Measurements from ENCODE around the gene ME2.

Gene ME2

DNA sequence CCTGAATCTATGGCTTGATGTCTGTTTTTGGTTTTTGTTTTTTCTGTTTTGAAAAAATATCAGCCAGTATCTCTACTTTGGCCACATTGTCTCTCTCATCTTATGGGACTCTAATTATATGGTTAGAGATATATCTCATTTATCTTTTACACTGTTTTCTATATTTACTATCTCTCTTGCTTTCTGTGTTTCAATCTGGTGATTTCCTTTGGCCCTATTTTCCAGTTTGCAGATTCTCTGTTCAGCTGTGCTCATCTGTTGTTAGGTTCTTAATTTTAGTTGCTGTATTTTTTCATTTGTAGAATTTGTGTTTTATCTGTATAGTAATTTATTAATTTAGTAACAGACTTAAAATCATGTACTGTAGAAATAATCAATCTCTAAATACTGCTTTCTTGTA, 47.6 kb downstream of the ME2 start:
- H3K4me1 ChIP-seq: no peaks in the 10 kb centered on the region
- H3K36me3 ChIP-seq: peaks cover 35 to 61% (median 52%) of the 10 kb centered on the region in 3 donors
- no peaks in the 10 kb centered on the region for H3K27me3 ChIP-seq
- DNase-seq: no peak
- H3K27ac ChIP-seq: no peak overlapping the region
- TF ChIP-seq, protein P1, sequence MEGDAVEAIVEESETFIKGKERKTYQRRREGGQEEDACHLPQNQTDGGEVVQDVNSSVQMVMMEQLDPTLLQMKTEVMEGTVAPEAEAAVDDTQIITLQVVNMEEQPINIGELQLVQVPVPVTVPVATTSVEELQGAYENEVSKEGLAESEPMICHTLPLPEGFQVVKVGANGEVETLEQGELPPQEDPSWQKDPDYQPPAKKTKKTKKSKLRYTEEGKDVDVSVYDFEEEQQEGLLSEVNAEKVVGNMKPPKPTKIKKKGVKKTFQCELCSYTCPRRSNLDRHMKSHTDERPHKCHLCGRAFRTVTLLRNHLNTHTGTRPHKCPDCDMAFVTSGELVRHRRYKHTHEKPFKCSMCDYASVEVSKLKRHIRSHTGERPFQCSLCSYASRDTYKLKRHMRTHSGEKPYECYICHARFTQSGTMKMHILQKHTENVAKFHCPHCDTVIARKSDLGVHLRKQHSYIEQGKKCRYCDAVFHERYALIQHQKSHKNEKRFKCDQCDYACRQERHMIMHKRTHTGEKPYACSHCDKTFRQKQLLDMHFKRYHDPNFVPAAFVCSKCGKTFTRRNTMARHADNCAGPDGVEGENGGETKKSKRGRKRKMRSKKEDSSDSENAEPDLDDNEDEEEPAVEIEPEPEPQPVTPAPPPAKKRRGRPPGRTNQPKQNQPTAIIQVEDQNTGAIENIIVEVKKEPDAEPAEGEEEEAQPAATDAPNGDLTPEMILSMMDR (IDR thresholded peaks at IDR 0.05): no peak
- no peak overlapping the region for H3K4me3 ChIP-seq
- no peaks in the 10 kb centered on the region for H3K9me3 ChIP-seq
- intact Hi-C loops (cut with DNase I; ENCODE audit: low total_unique reads): no loop called here

DNA sequence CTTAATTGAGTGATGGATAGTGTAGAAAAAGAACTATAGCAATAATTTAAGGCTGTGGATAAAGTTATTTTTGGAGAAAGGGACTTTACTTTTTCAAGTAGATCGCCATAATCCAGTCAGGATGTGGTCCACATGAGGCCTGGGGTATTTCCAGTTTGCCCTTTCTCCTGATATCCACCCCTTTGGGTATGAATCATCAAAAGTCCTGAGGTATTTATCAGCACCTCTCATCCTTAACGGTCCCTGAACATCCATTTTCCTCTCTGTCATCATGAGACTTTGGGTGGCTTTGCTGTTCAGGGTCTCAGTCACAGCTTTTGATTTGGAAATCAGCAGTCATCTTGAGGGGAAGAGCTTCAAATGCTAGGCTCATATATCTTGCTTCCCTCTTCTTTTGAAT, 49.6 kb downstream of the ME2 start:
- H3K27me3 ChIP-seq: no peaks in the 10 kb centered on the region
- intact Hi-C loops (cut with DNase I; ENCODE audit: low total_unique reads): no loop called here
- no peak overlapping the region for H3K4me3 ChIP-seq
- no peaks in the 10 kb centered on the region for H3K9me3 ChIP-seq
- H3K4me1 ChIP-seq: no peaks in the 10 kb centered on the region
- TF ChIP-seq, protein P1 (IDR thresholded peaks at IDR 0.05): no peak
- H3K27ac ChIP-seq: no peak overlapping the region
- no peak for DNase-seq
- peaks cover 32 to 55% (median 44%) of the 10 kb centered on the region in 3 donors for H3K36me3 ChIP-seq

DNA sequence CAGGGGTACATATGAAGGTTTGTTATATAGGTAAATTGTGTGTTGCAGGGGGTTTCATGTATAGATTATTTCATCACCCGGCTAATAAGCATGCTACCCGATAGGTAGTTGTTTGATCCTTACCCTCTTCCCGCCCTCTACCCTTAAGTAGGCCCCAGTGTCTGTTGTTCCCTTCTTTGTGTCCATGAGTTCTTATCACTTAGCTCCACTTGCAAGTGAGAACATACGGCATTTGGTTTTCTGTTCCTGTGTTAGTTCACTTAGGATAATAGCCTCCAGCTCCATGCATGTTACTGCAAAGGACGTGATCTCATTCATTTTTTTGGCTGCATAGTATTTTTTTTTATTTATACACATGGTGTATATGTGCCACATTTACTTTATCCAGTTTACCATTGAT, 54.8 kb downstream of the ME2 start:
- no peak overlapping the region for H3K27ac ChIP-seq
- intact Hi-C loops (cut with DNase I; ENCODE audit: low total_unique reads): no loop called here
- TF ChIP-seq, protein P1 (IDR thresholded peaks at IDR 0.05): no peak
- H3K4me1 ChIP-seq: no peaks in the 10 kb centered on the region
- H3K9me3 ChIP-seq: no peaks in the 10 kb centered on the region
- no peak for DNase-seq
- H3K27me3 ChIP-seq: no peaks in the 10 kb centered on the region
- H3K4me3 ChIP-seq: no peak overlapping the region
- peaks cover 6 to 18% (median 15%) of the 10 kb centered on the region in 3 donors for H3K36me3 ChIP-seq

DNA sequence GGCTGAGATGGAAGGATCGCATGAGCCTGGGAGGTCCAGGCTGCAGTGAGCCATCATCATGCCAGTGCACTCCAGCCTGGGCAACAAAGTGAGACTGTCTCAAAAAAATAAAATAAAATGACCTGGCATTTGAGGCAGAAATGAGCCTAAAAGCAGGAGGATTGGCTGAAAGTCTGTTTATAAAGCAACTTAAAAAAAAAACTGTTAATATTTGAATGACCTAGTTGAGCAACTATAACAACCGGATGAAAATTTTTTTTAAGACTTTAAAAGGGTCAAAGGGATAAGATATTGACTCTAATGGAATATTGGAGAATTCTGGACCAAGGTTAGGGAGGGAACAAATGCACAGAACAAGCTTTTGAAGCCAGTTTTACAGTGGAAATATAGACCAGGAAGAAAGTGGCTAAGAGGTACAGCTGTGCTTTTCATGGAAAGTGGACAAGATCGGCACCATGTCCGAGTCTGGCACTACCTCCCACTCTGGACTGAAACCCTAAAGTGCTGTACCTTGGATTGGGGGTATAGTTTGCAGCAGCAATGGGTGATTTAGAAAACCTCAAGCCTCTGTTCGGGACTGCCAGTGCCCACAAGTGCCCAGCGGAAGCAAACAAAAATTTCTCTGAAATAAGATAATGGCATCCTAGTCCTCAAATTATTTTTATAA, 55.8 kb downstream of the ME2 start:
- Histone ChIP-seq H3K27me3 (no peaks in the 10 kb centered on the region), H3K4me1 (no peaks in the 10 kb centered on the region), H3K36me3 (peaks cover 6 to 16% (median 10%) of the 10 kb centered on the region in 3 donors), H3K4me3 (no peak overlapping the region), H3K27ac (no peak overlapping the region), H3K9me3 (no peaks in the 10 kb centered on the region)
- DNase-seq: no peak
- intact Hi-C loops (cut with DNase I; ENCODE audit: low total_unique reads): no loop called here
- TF ChIP-seq, protein P1 (IDR thresholded peaks at IDR 0.05): no peak

DNA sequence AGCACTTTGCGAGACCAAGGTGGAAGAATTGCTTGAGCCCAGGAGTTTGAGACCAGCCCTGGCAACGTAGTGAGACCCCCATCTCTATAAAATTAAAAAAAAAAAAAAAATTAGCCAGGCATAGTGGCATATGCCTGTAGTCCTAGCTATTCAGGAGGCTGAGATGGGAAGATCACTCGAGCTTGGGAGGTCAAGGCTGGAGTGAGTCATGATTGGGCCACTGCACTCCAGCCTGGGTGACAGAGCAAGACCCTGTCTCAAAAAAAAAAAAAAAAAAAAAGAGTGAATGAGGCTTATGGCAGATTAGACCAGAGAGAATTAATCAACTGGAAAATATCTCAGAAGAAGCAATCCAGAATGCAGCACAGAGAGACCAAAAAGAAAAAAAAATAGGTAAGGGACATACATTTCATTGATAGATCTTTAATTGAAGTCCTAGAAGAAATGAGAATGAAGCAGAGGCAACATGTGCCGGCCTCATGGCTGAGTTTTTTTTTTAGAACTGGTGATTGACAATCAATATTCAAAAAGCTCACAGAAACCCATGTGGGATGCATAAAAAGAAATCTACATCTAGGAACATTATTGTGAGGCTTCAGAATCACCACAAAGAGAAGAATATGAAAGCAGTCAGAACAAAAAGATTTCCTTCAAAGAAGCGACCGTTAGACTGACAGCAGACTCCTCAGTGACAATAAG, 56.7 kb downstream of the ME2 start:
- Histone ChIP-seq H3K4me1 (no peaks in the 10 kb centered on the region), H3K4me3 (no peak overlapping the region), H3K9me3 (no peaks in the 10 kb centered on the region), H3K27me3 (no peaks in the 10 kb centered on the region), H3K36me3 (peaks cover 4 to 23% (median 6%) of the 10 kb centered on the region in 3 donors), H3K27ac (no peak overlapping the region)
- intact Hi-C loops (cut with DNase I; ENCODE audit: low total_unique reads): no loop called here
- DNase-seq: no peak
- TF ChIP-seq, protein P1 (IDR thresholded peaks at IDR 0.05): no peak
